Hepatocyte (in vitro differentiated cells): ENCODE measurements around the gene SLC7A14. TPM values are rescaled to one million over a fixed set of nuclear protein-coding genes. Genes with fewer than 3 reads are reported as not detected.

ENCODE experiments used
- DNase-seq: peaks from one replicate; pipeline ENCODE4 v3.0.0-alpha.2; 2016; ENCODE audit warnings: low spot score
- H2AFZ ChIP-seq: fragments of 200-600 bp; sonication (generic); 2 replicates; pipeline ENCODE4 v1.6.0; 2016; ENCODE audit warnings: antibody characterized with exemption, mild to moderate bottlenecking
- H3K27ac ChIP-seq: fragments of 200-600 bp; sonication (generic); 2 replicates; pipeline ENCODE4 v1.5.1; 2016; ENCODE audit warnings: mild to moderate bottlenecking
- H3K27me3 ChIP-seq: fragments of 200-600 bp; sonication (generic); 2 replicates; pipeline ENCODE4 v1.6.1; 2016
- H3K36me3 ChIP-seq: fragments of 200-600 bp; sonication (generic); replicated peaks from 2 replicates; pipeline ENCODE4 v1.5.1; 2016; ENCODE audit warnings: low read depth; ENCODE audit not compliant: insufficient read depth
- H3K4me1 ChIP-seq: fragments of 200-600 bp; sonication (generic); 2 replicates; pipeline ENCODE4 v1.5.1; 2016; ENCODE audit warnings: mild to moderate bottlenecking, moderate library complexity; ENCODE audit not compliant: insufficient read depth
- H3K4me2 ChIP-seq: fragments of 200-600 bp; sonication (generic); 2 replicates; pipeline ENCODE4 v1.6.0; 2016
- H3K4me3 ChIP-seq: fragments of 200-600 bp; sonication (generic); 2 replicates; pipeline ENCODE4 v1.5.1; 2016; ENCODE audit warnings: mild to moderate bottlenecking
- H3K79me2 ChIP-seq: fragments of 200-600 bp; sonication (generic); 2 replicates; pipeline ENCODE4 v1.6.0; 2017; ENCODE audit warnings: mild to moderate bottlenecking
- H3K9me2 ChIP-seq: fragments of 200-600 bp; sonication (generic); replicated peaks from 2 replicates; pipeline ENCODE4 v1.6.0; 2017; ENCODE audit warnings: mild to moderate bottlenecking; ENCODE audit not compliant: insufficient read depth
- H3K9me3 ChIP-seq: fragments of 200-600 bp; sonication (generic); 2 replicates; pipeline ENCODE4 v1.5.1; 2016; ENCODE audit warnings: low read depth, mild to moderate bottlenecking
- H4K20me1 ChIP-seq: fragments of 200-600 bp; sonication (generic); 2 replicates; pipeline ENCODE4 v1.6.0; 2016; ENCODE audit warnings: mild to moderate bottlenecking; ENCODE audit not compliant: insufficient read depth, poor library complexity, severe bottlenecking
- CTCF ChIP-seq: fragments of 200-600 bp; sonication (generic); IDR thresholded peaks from 2 replicates; pipeline ENCODE4 v1.5.1; 2016; ENCODE audit warnings: antibody characterized with exemption, mild to moderate bottlenecking; ENCODE audit not compliant: poor library complexity
- EZH2 ChIP-seq: fragments of 200-600 bp; sonication (generic); IDR thresholded peaks from 2 replicates; pipeline ENCODE4 v1.6.1; 2016; ENCODE audit warnings: antibody characterized with exemption, mild to moderate bottlenecking, borderline replicate concordance
- EZH2phosphoT487 ChIP-seq: fragments of 200-600 bp; sonication (generic); IDR thresholded peaks from one replicate; pipeline ENCODE4 v1.6.1; 2018; ENCODE audit warnings: antibody characterized with exemption, mild to moderate bottlenecking, low read depth, moderate library complexity; ENCODE audit not compliant: unreplicated experiment, severe bottlenecking
- WGBS: methylation state at CpG from one replicate; pipeline ENCODE4 v1.1.6; 2016; ENCODE audit warnings: low lambda C conversion rate; ENCODE audit errors: missing lambda C conversion rate; 5-methylcytosine and 5-hydroxymethylcytosine counted together
- polyA plus RNA-seq: library from polyadenylated mRNA; unstranded; fragments of >200 nt; fragmentation: Nextera tagmentation; extraction: Ambion mirVana; gene quantifications from 2 replicates; pipeline ENCODE4 v1.2.1, GENCODE V29; 2016
- total RNA-seq: library from RNA; depleted of rRNA; stranded (reverse); fragments of >200 nt; gene quantifications from 2 replicates; pipeline ENCODE4 v1.2.3, GENCODE V29; 2014

The SLC7A14 gene
- total and polyA plus RNA-seq, 2 experiments from 2014 or later, result 0.10 TPM; not detected in 1

- H3K9me2 ChIP-seq, result no peaks in the 10 kb centered on the region
- DNase-seq, result peak; percentile 52
- no peaks in the 10 kb centered on the region for H3K4me1 ChIP-seq
- no peak overlapping the region for H3K4me3 ChIP-seq
- 54% methylated on average over 3 of the region's 3 CpGs for WGBS
- no peaks in the 10 kb centered on the region for H3K79me2 ChIP-seq
- no peaks in the 10 kb centered on the region for H3K9me3 ChIP-seq
- TF ChIP-seq CTCF (peak; percentile 48), EZH2phosphoT487 (no peak)
- H3K36me3 ChIP-seq, result no peaks in the 10 kb centered on the region
- H2AFZ ChIP-seq, result no peak overlapping the region
- no peaks in the 10 kb centered on the region for H3K27me3 ChIP-seq
- no peak overlapping the region for H3K27ac ChIP-seq
- no peak overlapping the region for H3K4me2 ChIP-seq
- no peaks in the 10 kb centered on the region for H4K20me1 ChIP-seq
These were observed 86.2 kb downstream of the SLC7A14 start for GRCh38 chr3:170499562-170500156.

DNA sequence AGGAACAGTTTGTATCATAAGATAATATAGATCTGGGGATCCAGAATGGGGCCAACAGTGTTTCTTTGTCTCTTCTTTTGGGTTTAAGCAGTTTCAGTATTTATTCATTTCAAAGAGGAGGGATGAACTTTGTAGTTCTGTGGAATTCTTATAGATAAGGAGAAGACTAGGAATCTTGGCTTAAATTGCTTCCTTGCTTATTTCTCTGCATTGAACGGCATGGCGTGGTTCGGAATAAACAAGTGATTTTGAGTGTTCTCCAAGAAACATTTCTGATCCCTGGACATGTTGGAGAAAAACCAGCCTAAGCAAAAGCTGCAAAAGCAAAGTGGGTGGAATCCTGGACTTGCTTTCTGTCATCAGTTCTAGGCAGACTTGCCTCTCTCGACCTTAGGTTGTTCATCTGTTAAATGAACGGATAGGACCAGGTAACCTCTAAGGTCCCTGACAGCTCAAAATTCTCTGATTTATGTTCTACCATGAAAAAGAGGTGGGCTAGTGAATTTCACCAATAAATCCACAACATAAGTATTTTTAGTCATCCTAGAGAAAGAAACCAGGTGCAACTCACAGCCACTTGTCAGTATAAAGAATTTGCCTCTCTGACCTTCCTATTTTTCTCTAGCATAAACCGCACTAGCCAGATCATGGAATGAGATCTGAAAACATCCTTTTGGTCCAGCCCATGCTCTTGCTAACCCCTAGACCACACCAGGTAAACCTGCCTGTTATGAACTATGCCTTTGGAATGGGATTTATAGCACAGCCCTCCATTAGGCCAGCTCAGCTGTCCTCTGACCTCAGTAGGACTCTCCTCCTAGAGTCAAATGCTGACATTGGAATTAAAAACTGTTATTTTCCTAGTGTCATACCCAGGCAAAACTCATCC is 88.4 kb downstream of the SLC7A14 start:
- H3K4me2 ChIP-seq, result no peak overlapping the region
- H2AFZ ChIP-seq, result no peak overlapping the region
- H3K27ac ChIP-seq, result no peak overlapping the region
- H4K20me1 ChIP-seq, result no peaks in the 10 kb centered on the region
- no peaks in the 10 kb centered on the region for H3K9me2 ChIP-seq
- DNase-seq, result no peak
- H3K79me2 ChIP-seq, result no peaks in the 10 kb centered on the region
- H3K4me3 ChIP-seq, result no peak overlapping the region
- no peaks in the 10 kb centered on the region for H3K27me3 ChIP-seq
- H3K4me1 ChIP-seq, result peaks cover 15% of the 10 kb centered on the region
- TF ChIP-seq EZH2 (no peak), CTCF (no peak), EZH2phosphoT487 (no peak)
- no peaks in the 10 kb centered on the region for H3K36me3 ChIP-seq
- no peaks in the 10 kb centered on the region for H3K9me3 ChIP-seq
- 66% methylated on average over 6 of the region's 6 CpGs for WGBS

- H3K36me3 ChIP-seq, result no peaks in the 10 kb centered on the region
- H3K79me2 ChIP-seq, result no peaks in the 10 kb centered on the region
- no peak for TF ChIP-seq EZH2
- TF ChIP-seq EZH2phosphoT487, result no peak
- no peak for TF ChIP-seq CTCF
- H3K9me3 ChIP-seq, result no peaks in the 10 kb centered on the region
- peaks cover 15% of the 10 kb centered on the region for H3K4me1 ChIP-seq
- no peaks in the 10 kb centered on the region for H3K27me3 ChIP-seq
- no peak overlapping the region for H3K4me3 ChIP-seq
- WGBS, result 80% methylated on average over 6 of the region's 6 CpGs
- no peak overlapping the region for H2AFZ ChIP-seq
- DNase-seq, result no peak
- H3K4me2 ChIP-seq, result no peak overlapping the region
- H3K9me2 ChIP-seq, result no peaks in the 10 kb centered on the region
- no peak overlapping the region for H3K27ac ChIP-seq
- no peaks in the 10 kb centered on the region for H4K20me1 ChIP-seq
These were observed 89.1 kb downstream of the SLC7A14 start for GRCh38 chr3:170496868-170497140.
